UCSD-AML1 (cell line): ENCODE measurements around the gene MYO15A.
A peak's percentile ranks its signal among the peaks of the same experiment; 100 is the strongest.

Experiments
- DNase-seq: peaks from one replicate; lab custom pipeline; 2025; ENCODE audit not compliant: unreplicated experiment; lab: John Stamatoyannopoulos, UW

Gene MYO15A, protein sequence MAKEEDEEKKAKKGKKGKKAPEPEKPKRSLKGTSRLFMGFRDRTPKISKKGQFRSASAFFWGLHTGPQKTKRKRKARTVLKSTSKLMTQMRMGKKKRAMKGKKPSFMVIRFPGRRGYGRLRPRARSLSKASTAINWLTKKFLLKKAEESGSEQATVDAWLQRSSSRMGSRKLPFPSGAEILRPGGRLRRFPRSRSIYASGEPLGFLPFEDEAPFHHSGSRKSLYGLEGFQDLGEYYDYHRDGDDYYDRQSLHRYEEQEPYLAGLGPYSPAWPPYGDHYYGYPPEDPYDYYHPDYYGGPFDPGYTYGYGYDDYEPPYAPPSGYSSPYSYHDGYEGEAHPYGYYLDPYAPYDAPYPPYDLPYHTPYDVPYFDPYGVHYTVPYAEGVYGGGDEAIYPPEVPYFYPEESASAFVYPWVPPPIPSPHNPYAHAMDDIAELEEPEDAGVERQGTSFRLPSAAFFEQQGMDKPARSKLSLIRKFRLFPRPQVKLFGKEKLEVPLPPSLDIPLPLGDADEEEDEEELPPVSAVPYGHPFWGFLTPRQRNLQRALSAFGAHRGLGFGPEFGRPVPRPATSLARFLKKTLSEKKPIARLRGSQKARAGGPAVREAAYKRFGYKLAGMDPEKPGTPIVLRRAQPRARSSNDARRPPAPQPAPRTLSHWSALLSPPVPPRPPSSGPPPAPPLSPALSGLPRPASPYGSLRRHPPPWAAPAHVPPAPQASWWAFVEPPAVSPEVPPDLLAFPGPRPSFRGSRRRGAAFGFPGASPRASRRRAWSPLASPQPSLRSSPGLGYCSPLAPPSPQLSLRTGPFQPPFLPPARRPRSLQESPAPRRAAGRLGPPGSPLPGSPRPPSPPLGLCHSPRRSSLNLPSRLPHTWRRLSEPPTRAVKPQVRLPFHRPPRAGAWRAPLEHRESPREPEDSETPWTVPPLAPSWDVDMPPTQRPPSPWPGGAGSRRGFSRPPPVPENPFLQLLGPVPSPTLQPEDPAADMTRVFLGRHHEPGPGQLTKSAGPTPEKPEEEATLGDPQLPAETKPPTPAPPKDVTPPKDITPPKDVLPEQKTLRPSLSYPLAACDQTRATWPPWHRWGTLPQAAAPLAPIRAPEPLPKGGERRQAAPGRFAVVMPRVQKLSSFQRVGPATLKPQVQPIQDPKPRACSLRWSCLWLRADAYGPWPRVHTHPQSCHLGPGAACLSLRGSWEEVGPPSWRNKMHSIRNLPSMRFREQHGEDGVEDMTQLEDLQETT (N-terminal part only)

DNA sequence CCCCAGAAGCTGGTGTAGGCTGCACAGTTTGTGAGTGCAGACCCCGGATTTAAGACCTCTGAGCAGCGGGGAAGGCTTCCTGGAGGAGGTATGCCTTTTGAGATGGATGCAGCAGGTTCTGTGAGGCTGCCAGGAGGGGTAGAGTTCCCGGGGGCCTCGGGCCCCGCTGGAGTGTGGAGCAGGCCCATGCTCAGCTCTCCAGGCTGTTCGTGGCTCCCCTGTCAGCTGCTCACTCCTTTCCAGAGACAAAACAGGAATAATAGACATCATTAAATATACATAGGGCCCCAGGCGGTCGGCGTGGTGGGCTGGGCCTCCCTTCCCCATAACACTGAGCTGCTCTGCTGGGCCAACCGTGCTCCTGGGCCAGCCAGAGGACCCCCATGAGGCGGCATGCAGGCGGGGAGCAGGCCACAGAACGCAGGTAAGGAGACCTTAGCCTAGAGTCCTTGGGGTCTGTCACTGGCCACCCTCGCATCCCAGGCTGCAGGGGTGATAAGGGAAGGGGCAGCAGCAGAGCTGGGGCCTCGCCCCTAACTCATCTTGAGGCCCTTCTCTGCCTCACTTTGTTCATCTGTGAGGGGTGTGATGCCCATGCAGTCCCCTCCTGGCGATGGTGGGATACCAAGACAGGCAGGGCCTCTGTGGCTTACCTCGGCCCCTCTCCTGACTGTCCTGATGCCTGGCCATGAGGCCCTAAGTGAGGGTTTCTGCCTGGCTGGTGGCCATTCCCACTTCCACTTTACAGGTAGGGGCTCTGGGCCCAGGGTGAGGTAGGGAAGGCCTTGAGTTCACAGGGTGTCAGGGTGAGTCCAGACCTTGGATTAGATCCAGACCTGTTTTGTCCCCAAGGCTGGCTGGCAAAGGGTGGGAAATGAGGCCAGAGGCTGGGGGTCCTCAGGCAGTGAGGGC lies at the start of gene MYO15A:
Gene MYO15A (plus strand): TSS at position 356 of the 912 bp plus-strand sequence. CDS start 10,045 bp downstream, outside the sequence.
- no peak for DNase-seq

DNA sequence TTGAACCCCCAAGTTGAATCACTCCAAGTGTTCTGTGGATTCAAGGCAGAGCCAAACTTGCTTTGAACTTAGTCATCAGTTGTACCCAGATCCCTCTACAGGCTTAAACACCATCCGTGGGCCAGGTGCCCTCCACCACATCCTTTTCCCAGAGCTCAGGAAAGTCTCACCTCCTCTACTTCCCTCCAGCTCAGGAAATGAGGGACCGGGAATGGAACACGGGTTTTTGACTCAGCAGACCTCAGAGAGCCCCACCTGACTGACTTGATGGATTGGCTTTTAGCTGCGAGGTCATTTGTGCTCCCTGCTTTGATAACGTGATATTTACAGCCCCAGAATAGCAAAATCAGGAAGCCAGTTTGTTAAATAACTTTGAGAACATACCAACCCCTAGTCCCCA lies 49.3 kb upstream of the MYO15A start:
- no peak for DNase-seq

DNA sequence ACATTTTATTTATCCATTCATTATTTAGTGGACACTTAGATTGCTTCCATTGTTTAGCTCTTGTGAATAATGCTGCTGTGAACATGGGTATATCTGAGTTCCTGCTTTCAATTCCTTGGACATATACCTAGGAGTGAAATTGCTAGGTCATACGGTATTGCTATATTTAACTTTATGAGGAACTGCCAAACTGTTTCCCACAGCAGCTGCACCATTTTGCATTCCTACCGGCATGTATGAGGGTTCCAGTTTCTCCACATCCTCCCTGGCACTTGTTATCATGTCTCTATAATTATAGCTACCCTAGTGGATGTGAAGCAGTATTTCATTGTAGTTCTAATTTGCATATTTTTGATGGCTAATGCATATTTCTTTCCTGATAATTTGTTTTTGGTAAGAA lies 44.5 kb upstream of the MYO15A start:
- DNase-seq = no peak

DNA sequence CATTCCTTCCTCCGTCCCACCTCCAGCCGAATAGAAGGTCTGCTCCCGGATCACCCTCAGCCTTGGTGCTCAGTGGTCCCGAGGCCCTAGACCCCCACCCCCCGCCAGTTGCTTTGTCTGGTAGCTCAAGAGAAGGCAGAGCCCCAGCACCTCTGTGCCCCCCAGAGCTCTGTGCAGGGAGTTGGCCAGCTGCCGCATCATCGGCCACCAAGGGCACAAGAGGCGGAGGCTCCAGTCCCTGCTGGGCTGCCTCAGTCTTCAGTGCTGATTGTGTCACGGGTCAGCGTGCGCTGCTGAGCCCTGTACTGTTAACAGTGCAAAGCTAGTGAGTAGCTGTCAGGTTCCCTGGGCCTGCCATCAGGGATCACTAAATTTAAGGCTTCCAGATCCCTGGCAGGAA lies 43.0 kb upstream of the MYO15A start:
- DNase-seq = no peak

DNA sequence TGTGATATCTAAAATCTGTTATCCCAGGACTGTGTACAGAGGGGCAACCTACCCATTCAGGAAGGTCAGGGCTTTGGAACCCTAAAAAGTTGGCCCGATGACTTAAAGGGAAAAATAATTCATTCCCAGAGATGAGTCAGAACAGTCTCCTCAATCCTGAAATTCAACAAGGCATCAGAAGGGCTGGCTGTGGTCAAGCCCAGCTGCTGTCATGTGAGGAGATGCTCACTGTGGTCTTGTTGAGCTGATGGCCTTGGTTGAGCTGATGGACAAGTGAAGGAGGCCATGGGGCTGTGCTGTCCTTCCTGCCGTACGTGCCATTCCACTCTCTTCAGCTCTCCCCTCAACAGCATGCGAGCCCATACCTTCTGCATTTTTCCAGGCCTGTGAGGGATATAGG lies 41.7 kb upstream of the MYO15A start:
- DNase-seq = no peak

DNA sequence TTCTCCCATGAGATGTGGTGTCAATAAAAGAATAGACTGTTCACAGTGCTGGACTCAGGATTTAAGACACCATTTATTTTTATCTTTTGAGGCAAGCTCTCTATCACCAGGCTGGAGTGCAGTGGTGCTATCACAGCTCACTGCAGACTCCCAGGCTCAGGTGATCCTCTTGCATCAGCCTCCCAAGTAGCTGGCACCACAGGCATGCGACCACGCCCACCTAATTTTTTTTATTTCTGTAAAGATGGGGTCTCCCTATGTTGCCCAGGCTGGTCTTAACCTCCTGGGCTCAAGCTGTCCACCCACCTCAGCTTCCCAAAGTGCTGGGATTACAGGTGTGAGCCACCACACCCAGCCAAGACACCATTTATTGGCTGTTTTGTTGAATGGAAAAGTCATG lies 39.5 kb upstream of the MYO15A start:
- DNase-seq = no peak

DNA sequence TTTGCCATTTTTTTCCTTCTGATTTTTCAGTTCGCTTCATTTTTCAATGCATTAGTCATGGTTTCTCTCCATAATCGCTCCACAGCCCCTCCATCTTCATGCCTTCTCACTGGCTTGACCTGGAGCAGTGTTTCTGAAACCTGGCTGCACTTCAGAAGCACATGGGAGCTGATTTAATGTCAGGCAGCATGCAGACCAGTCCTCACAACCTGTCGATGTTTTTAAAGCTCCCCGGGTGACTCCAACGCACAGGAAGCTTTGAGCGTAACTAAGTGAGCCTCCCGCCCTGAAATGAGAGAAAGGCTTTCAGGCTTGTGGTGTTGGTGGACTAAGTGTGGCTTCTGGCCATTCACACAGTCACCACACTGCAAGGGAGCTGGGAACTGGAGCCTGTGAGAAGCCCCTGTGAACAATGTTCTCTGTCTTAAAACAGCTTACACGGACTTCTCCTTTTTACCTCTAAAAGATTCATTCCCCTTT lies 37.7 kb upstream of the MYO15A start:
- peak; percentile 48 for DNase-seq

DNA sequence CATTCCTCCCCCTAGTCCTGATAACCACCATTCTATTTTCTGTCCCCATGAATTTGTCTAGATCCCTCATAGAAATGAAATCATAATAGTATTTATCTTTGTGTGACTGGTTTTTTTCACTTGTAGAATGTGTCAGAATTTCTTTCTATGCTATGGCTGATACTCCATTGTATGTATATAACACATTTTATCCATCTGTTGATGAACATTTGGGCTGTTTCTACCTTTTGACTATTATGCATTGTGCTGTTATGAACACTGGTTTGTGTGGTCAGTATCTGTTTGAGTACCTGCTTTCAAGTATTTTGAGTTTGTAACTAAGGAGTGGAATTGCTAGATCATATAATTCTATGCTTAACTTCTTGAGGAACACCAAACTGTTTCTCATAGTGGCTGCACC lies 36.8 kb upstream of the MYO15A start:
- no peak for DNase-seq

DNA sequence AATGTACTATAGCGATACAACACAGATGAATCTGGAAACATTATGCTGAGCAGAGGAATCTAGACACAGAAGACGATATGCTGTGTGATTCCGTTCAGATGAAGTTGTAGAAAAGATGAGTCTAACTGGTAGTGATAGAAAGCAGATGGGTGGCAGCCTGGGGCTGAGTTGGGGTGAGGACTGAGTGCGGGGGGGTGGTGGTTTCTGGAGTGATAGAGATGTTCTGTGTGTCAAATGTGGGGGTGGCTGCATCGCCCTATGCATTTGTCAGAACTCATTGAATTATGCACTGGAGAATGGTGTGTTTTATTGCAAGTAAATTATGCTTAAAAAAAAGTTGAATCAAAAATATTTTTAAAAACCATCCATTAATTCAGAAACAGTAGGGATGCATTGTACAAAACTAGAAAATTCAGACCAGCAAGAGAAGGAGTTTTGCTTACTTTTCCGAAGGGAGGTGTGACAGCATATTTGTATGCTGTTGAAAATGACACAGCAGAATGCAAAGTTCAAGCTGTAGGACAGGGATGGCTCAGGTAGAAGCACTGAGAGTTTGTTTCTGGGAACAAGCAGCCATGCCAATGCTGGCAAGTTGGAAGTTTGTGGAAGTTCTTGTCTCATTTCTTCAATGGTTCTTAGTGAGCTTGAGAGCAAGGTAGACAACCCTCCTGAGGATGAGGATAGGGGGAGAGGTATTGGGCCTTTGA lies 33.8 kb upstream of the MYO15A start:
- DNase-seq = no peak

DNA sequence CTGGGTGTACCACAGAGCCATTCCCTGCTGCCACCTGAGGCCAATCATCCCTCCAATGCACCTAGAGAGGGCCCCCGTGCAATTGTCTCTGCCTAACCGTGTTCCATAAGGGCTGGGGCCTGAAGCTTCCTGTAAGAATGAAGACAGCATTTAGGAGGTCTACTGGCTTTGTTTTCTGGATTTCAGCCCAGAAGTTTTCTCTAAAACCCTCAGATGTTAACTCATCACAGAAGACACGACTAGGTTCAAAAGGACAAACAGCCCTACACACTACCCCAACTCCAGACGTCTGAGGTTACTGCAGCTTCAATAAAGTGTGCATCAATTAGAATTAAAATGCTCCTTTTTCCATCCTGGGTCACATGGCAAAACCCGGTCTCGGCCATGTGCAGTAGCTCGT lies 31.6 kb upstream of the MYO15A start:
- DNase-seq = no peak

DNA sequence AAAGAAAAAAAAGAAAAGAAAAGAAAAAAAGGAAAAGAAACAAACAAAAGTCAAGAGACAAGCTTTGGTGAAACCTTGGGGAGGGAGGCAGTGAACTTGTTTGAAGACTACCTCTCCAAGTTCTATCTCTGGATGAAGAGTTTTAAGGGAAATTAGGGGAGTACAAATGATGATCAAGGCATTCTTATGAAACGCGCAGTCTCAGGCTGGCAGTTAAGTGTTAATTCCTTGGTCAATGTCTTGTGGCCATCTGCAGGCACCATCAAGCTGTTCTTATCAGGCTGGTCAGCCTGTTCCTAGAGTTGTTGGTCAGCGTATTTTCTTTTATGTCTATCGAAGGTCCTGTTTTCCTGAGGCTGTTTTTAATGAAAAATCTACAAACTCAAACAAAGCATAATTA lies 29.0 kb upstream of the MYO15A start:
- no peak for DNase-seq

DNA sequence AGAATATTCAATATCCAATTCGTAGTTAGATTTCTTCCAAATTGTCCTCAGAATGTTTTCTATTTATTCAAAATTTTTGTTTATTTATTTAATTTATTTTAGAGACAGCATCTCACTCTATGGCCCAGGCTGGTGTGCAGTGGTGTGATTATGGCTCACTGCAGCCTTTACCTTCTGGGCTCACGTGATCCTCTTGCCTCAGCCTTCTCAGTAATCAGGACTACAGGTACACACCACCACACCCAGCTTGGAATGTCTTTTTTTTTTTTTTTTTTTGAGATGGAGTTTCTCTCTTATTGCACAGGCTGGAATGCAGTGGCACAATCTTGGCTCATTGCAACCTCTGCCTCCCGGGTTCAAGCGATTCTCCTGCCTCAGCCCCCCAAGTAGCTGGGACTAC lies 24.3 kb upstream of the MYO15A start:
- no peak for DNase-seq

DNA sequence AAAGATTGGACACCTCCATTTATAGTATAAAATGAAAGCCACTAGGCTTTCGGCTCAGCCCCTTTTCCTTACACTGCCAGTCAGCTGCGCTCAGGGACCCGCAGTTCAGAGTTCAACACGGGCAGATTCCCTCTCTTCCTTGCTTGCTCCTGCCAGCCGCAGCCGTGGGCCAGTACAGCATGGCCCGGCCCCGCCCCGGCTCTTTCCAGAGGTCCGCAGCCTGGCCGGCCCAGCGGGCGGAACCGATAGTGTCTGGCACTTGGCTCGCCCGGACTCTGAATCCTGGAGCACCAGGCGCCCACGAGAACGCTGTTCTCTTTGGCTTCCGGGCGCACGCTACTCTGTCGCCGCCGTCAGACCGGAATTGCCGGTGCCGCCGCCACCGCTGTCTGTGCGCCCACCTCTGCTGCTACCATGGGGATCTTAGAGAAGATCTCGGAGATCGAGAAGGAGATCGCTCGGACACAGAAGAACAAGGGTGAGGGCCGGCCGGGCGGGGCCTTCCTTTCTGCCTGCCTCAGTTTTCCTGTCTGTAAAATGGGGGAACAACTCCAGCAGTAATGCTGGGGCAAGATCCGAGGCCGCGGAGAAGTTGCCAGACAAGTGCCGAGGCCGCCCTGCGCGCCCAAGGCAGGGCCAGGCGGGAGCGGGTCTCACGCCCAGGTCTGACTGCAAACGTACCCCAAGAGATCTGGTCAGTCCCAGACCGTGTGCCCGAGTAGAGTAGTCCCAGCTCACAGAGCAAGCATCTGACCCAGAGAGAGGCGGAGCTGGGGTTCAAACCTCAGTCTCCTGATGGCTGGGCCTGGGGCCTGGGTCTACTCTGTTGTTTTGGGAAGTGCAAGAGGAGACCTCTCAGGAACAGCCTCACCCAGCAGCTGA lies 20.7 kb upstream of the MYO15A start, which contains the start of gene DRG2:
Gene DRG2 (plus strand): TSS at position 339 of the 882 bp plus-strand sequence. CDS start 76 bp downstream, at position 415.
- peak; percentile 93 for DNase-seq

DNA sequence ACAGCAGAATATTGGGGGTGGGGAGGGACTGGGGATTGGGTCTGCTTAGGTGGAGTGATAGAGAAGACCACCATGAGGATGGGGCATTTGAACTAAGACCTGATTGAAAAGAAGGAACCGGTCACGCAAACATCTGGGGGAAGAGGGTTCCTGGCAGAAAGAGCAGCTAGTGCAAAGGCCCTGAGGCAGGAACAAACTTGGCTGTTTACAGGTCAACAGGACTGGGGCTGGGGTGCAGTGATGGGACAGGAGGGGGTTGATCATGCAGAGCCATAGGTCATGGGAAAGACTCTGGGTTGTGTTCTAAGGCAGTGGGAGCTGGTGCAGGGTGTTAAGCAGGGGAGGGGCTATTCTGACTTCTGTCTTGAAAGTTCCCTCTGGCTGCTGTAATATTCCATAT lies 18.9 kb upstream of the MYO15A start:
- no peak for DNase-seq

DNA sequence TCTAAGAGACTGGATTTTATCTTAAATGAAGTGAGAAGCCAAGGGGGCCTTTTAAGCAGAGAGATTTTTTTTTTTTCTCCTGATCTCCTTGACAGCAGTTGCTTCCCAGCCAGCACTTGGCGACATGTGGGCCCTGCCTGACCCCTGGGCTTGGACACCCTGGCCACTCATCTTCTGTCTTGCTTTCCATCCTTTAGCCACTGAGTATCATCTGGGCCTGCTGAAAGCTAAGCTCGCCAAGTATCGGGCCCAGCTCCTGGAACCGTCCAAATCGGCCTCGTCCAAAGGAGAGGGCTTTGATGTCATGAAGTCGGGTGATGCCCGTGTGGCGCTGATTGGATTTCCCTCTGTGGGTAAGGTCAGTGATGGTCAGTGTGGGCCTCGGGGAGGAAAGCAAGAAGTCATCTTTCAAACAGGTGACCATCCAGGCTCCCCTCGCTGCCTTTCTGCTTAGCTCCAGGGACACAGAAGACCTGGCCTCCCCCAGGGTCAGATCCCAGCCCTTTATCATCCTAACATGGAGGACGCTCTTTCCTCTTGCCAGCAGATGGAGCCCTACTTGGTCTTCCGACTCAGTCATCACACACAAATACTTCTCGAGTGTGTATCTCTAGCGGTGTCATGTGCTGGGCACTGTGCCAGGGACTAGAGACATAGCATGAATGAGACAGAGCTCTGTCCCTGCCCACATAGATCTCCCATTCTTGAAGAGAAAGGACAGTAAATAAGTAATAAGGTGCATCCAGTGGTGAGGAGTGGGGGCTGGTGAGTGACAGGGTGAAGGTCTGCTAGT lies 14.7 kb upstream of the MYO15A start:
- DNase-seq = no peak

DNA sequence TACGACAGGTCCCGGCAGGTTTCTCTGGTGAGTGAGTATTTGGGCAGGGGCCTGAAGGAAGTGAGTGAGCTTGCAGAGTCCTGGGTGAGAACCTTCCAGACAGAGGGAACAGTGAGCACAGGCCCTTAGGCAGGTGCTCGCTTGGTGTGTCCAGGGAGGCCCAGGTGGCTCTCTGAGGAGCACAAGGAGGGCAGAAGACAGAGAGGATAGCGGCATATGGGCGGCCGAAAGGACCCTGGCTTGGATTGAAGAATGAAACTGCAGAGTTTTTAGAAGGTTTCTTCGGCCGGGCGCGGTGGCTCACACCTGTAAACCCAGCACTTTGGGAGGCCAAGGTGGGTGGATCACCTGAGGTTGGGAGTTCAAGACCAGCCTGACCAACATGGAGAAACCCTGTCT lies 14.1 kb upstream of the MYO15A start:
- no peak for DNase-seq

DNA sequence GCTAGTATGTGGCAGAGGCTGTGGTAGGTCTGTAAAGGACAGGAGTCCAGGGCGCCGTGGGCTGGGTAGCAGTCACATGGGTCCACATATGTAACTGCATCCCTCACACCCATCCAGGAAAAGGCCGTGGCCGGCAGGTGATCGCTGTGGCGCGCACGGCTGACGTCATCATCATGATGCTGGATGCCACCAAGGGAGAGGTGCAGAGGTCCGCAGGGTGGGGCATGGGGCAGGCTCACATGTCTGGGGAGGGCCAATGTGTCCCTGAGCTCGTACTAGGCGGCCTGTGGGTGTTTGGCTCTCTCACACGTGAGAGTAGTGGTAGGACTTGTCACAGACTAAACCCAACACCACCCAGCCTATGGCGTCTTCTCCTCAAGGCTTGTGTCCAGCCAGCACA lies 9.0 kb upstream of the MYO15A start:
- DNase-seq = no peak

DNA sequence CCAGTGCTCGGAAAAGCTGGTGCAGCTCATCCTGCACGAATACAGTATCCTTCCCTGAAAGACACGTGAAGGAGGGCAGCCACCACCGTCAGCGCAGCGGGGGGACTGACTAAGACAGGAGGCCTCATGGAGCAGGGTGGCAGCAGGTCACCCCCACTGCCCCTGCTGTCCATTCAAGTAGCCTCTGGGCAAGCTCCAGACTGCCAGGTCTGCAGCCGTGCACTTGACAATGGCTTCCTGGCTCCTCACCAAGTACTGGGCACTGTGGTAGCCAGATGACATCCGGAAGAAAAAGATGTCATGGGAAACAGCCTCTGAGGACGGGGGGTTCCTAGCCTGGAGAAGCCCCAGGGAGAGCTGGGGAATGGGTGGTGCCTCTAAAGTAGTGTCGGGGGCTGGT lies 7.9 kb upstream of the MYO15A start:
- no peak for DNase-seq
